ENCODE results near the gene ZBTB7C. TPM values are rescaled to one million over a fixed set of nuclear protein-coding genes. Genes with fewer than 3 reads are reported as not detected.

ZBTB7C gene
- polyA plus RNA-seq, 1 donor (not counting 4 experiments of a cell fraction or from before 2014, with no cell fraction given) = 0.58 TPM

DNA sequence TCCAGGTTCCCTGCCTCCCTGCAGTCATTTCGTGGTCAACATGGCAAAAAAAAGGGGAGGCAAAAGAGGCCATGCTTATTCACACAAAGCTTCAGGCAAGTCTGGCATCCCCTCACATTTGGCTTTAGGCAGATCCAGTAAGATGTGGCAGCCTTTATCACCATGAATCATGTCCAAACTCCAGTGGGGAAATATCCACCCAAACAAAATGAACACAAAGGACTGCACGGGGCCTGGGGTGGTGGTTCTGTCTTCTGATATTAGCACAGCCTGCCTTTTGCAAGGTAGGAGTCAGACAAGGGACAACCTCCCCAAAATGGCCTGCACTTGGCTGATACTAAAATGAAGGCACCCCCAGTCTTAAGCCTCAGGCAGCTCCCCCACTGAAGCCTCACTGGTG is 129.9 kb downstream of the ZBTB7C start:
- Histone ChIP-seq H4K20me1 (ENCODE audit: control insufficient read depth, extremely low read depth, insufficient read depth, low read length) (no peaks in the 10 kb centered on the region), H3K9me1 (ENCODE audit: control insufficient read depth, extremely low read depth, insufficient read depth, low read length) (no peaks in the 10 kb centered on the region), H3K4me1 (ENCODE audit: control insufficient read depth, extremely low read depth, insufficient read depth, low read length) (no peaks in the 10 kb centered on the region), H3K79me2 (ENCODE audit: control insufficient read depth, insufficient read depth, low read length) (no peaks in the 10 kb centered on the region), H3K4me2 (ENCODE audit: control insufficient read depth, extremely low read depth, insufficient read depth, low read depth, low read length) (no peak overlapping the region), H3K4me3 (ENCODE audit: control insufficient read depth in 2 of 3, extremely low read depth in 1 of 3, insufficient read depth in 2 of 3, low read depth in 1 of 3, low read length in 3 of 3) (no peak overlapping the region), H3K36me3 (ENCODE audit: control insufficient read depth in 2 of 2, extremely low read depth in 1 of 2, insufficient read depth in 2 of 2, low read length in 2 of 2) (no peaks in the 10 kb centered on the region), H3K9me3 (ENCODE audit: control insufficient read depth, low read depth, low read length) (no peaks in the 10 kb centered on the region), H2AFZ (ENCODE audit: control insufficient read depth, low read length) (no peak overlapping the region), H3K9ac (ENCODE audit: control insufficient read depth, extremely low read depth, insufficient read depth, low read length) (no peak overlapping the region), H3K27ac (ENCODE audit: control insufficient read depth, insufficient read depth, low read length) (no peak overlapping the region), H3K27me3 (ENCODE audit: control insufficient read depth, extremely low read depth, insufficient read depth, low read length) (peaks cover 3% of the 10 kb centered on the region)
- DNase-seq (ENCODE audit: low read depth, low spot score) (no peak), FAIRE-seq (no peak)
- dilution Hi-C loops (cut with MboI; ENCODE audit: extremely low pct_ligation_motif_present, low sequenced_read_pairs) = no loop called here
- no peak for TF ChIP-seq EZH2 (IDR thresholded peaks at IDR 0.05; ENCODE audit: low read length)
- no peak for TF ChIP-seq CTCF (optimal IDR thresholded peaks at IDR 0.05 in 1 of 3, IDR thresholded peaks at IDR 0.05 in 1 of 3, conservative IDR thresholded peaks at IDR 0.05 in 1 of 3; ENCODE audit: extremely low read depth in 1 of 3, insufficient read depth in 2 of 3, low read length in 3 of 3)

GRCh38 chr18:48278081-48278480 is 131.1 kb downstream of the ZBTB7C start:
- H3K9me1 ChIP-seq (ENCODE audit: control insufficient read depth, extremely low read depth, insufficient read depth, low read length) = no peaks in the 10 kb centered on the region
- TF ChIP-seq CTCF (optimal IDR thresholded peaks at IDR 0.05 in 1 of 3, IDR thresholded peaks at IDR 0.05 in 1 of 3, conservative IDR thresholded peaks at IDR 0.05 in 1 of 3; ENCODE audit: extremely low read depth in 1 of 3, insufficient read depth in 2 of 3, low read length in 3 of 3) (no peak), EZH2 (IDR thresholded peaks at IDR 0.05; ENCODE audit: low read length) (no peak)
- no peak overlapping the region for H2AFZ ChIP-seq (ENCODE audit: control insufficient read depth, low read length)
- DNase-seq (ENCODE audit: low read depth, low spot score) (no peak), FAIRE-seq (no peak)
- H3K27ac ChIP-seq (ENCODE audit: control insufficient read depth, insufficient read depth, low read length) = no peak overlapping the region
- H3K4me1 ChIP-seq (ENCODE audit: control insufficient read depth, extremely low read depth, insufficient read depth, low read length) = no peaks in the 10 kb centered on the region
- H3K36me3 ChIP-seq (ENCODE audit: control insufficient read depth in 2 of 2, extremely low read depth in 1 of 2, insufficient read depth in 2 of 2, low read length in 2 of 2) = no peaks in the 10 kb centered on the region
- no peak overlapping the region for H3K4me2 ChIP-seq (ENCODE audit: control insufficient read depth, extremely low read depth, insufficient read depth, low read depth, low read length)
- no peaks in the 10 kb centered on the region for H4K20me1 ChIP-seq (ENCODE audit: control insufficient read depth, extremely low read depth, insufficient read depth, low read length)
- H3K4me3 ChIP-seq (ENCODE audit: control insufficient read depth in 2 of 3, extremely low read depth in 1 of 3, insufficient read depth in 2 of 3, low read depth in 1 of 3, low read length in 3 of 3) = no peak overlapping the region
- no peaks in the 10 kb centered on the region for H3K79me2 ChIP-seq (ENCODE audit: control insufficient read depth, insufficient read depth, low read length)
- no peaks in the 10 kb centered on the region for H3K9me3 ChIP-seq (ENCODE audit: control insufficient read depth, low read depth, low read length)
- H3K9ac ChIP-seq (ENCODE audit: control insufficient read depth, extremely low read depth, insufficient read depth, low read length) = no peak overlapping the region
- peaks cover 3% of the 10 kb centered on the region for H3K27me3 ChIP-seq (ENCODE audit: control insufficient read depth, extremely low read depth, insufficient read depth, low read length)
- dilution Hi-C loops (cut with MboI; ENCODE audit: extremely low pct_ligation_motif_present, low sequenced_read_pairs) = no loop called here
